Osteoblast (primary cell): ENCODE data around the gene NFIB. TPM values are rescaled to one million over a fixed set of nuclear protein-coding genes. Genes with fewer than 3 reads are reported as not detected.

ENCODE experiments used
- DNase-seq: peaks from one replicate; pipeline ENCODE4 v3.0.0; 2011; ENCODE audit warnings: low spot score, mixed read lengths; ENCODE audit not compliant: insufficient read length; ENCODE audit errors: missing footprints
- H2AFZ ChIP-seq: 2 replicates; pipeline ENCODE4 v1.6.0; 2011; ENCODE audit warnings: mild to moderate bottlenecking, low read length
- H3K27ac ChIP-seq: 2 replicates; pipeline ENCODE4 v1.5.1; 2011; ENCODE audit warnings: mild to moderate bottlenecking, low read depth, low read length, moderate library complexity
- H3K27me3 ChIP-seq: 2 replicates; pipeline ENCODE4 v1.6.0; 2012; ENCODE audit warnings: mild to moderate bottlenecking, control low read depth, inconsistent platforms, low read length, moderate library complexity; ENCODE audit not compliant: insufficient read depth
- H3K36me3 ChIP-seq: 2 replicates; pipeline ENCODE4 v1.5.1; 2011; ENCODE audit warnings: mild to moderate bottlenecking, low read length, control low read depth, moderate library complexity; ENCODE audit not compliant: insufficient read depth
- H3K4me1 ChIP-seq: 2 replicates; pipeline ENCODE4 v1.5.1; 2011; ENCODE audit warnings: mild to moderate bottlenecking, low read length, control low read depth, moderate library complexity; ENCODE audit not compliant: insufficient read depth
- H3K4me2 ChIP-seq: 2 replicates; pipeline ENCODE4 v1.6.0; 2011; ENCODE audit warnings: mild to moderate bottlenecking, low read length; ENCODE audit not compliant: insufficient read depth
- H3K4me3 ChIP-seq: fragments of 200-600 bp; sonication (generic); 3 replicates; pipeline ENCODE4 v1.5.1; 2012; ENCODE audit warnings: mild to moderate bottlenecking, low read length, inconsistent platforms; ENCODE audit not compliant: insufficient read depth
- H3K79me2 ChIP-seq: 2 replicates; pipeline ENCODE4 v1.6.0; 2012; ENCODE audit warnings: mild to moderate bottlenecking, low read length, control low read depth, inconsistent platforms; ENCODE audit not compliant: insufficient read depth
- H3K9me3 ChIP-seq: 2 replicates; pipeline ENCODE4 v1.5.1; 2011; ENCODE audit warnings: low read depth, low read length, control low read depth
- H4K20me1 ChIP-seq: 2 replicates; pipeline ENCODE4 v1.6.0; 2012; ENCODE audit warnings: mild to moderate bottlenecking, low read length, control low read depth; ENCODE audit not compliant: insufficient read depth
- total RNA-seq: library from RNA; depleted of rRNA; stranded (reverse); fragments of >200 nt; gene quantifications from 2 replicates; pipeline ENCODE4 v1.2.3, GENCODE V29; 2012
- TF ChIP-seq, protein P1 (sequence below): IDR thresholded peaks from 2 replicates; pipeline ENCODE4 v1.5.1; 2011; ENCODE audit warnings: mild to moderate bottlenecking, low read depth, low read length, moderate library complexity; ENCODE audit errors: extremely low read depth

Gene NFIB
- total RNA-seq, 1 donor = 21.0 TPM

DNA sequence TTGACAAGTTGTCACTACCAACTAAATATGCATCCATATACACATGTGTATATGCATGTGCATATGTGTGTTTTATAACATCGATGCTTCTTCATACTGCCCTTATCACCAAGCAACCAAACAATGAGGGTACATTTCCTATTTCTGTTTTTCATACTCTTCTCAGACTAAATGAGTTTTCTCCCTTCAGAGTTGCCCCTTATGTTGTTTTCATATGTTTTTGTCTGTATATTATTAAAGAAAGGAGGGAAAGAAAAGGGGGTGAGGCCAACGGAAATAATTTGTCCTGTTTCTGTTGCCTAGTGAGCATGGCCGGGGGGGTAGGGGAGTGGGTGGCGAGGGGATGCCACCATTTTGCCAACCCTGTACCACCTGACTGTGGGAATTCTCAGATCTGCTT, 28.8 kb upstream of the NFIB start:
- no peak for DNase-seq
- H3K79me2 ChIP-seq = no peaks in the 10 kb centered on the region
- TF ChIP-seq, protein P1, sequence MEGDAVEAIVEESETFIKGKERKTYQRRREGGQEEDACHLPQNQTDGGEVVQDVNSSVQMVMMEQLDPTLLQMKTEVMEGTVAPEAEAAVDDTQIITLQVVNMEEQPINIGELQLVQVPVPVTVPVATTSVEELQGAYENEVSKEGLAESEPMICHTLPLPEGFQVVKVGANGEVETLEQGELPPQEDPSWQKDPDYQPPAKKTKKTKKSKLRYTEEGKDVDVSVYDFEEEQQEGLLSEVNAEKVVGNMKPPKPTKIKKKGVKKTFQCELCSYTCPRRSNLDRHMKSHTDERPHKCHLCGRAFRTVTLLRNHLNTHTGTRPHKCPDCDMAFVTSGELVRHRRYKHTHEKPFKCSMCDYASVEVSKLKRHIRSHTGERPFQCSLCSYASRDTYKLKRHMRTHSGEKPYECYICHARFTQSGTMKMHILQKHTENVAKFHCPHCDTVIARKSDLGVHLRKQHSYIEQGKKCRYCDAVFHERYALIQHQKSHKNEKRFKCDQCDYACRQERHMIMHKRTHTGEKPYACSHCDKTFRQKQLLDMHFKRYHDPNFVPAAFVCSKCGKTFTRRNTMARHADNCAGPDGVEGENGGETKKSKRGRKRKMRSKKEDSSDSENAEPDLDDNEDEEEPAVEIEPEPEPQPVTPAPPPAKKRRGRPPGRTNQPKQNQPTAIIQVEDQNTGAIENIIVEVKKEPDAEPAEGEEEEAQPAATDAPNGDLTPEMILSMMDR = no peak
- H3K4me1 ChIP-seq = peaks cover under 1% of the 10 kb centered on the region
- no peak overlapping the region for H3K4me3 ChIP-seq
- H3K4me2 ChIP-seq = no peak overlapping the region
- no peak overlapping the region for H2AFZ ChIP-seq
- H3K27ac ChIP-seq = no peak overlapping the region
- no peaks in the 10 kb centered on the region for H3K36me3 ChIP-seq
- H3K27me3 ChIP-seq = peaks cover 95% of the 10 kb centered on the region
- no peaks in the 10 kb centered on the region for H4K20me1 ChIP-seq
- H3K9me3 ChIP-seq = no peaks in the 10 kb centered on the region

DNA sequence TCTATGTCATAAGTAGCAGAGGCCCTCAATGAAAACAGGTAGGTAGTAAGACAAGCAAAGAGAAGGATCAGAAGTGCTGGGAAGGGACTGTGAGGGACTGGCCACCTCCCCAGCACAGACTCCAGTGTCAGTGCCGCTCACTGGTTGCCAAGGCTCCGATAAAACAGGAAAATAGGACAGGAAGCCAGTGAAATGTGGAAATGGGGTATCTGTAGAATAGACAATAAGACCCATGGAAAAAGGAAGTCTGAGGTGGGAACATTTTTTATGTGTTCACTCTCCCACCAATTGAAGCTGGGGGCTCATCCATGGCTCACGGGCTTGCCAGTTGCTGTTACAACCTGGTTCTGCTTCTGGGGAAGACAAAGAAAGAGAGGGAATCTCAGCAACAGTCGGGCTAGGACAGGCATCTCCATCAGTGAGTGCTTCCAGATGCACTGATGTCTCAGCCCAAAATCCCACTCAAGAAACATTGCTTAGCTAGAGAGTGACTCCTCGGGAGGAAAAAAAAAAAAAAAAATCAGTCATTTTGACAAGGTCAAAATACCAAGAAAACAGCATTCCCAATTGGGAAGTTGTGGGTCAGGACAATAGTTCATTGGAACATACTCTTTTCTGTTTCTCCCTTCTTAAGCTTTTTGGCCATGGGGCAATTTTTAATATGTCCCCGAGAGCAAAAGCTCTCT, 27.6 kb upstream of the NFIB start:
- no peak overlapping the region for H3K27ac ChIP-seq

DNA sequence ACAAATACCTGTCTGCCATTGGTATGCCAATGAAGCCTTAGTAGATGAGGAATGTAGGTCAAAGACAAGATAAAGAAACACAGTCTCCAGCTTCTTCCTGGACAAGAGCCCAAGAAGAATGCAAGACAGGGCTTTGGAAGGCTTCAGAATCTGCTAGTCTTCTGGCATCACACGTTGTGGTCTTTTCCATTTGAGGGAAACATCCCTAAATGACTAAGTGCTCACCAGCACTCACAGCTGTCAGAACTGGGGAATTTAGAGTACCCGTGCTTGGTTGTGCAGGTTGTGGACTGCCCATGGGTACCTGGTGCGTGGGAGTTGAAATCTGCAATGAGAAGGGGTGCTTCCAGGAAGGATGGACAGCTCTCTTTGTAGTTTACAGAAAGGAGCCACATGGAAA, 27.1 kb upstream of the NFIB start:
- Histone ChIP-seq H3K36me3 (no peaks in the 10 kb centered on the region), H2AFZ (no peak overlapping the region), H3K9me3 (no peaks in the 10 kb centered on the region), H3K79me2 (no peaks in the 10 kb centered on the region), H3K4me3 (no peak overlapping the region), H3K4me1 (no peaks in the 10 kb centered on the region), H3K4me2 (no peak overlapping the region), H3K27ac (no peak overlapping the region), H3K27me3 (peaks cover 91% of the 10 kb centered on the region), H4K20me1 (no peaks in the 10 kb centered on the region)
- no peak for DNase-seq
- TF ChIP-seq, protein P1 = no peak

More for the DNA sequence above, 27.6 kb upstream of the NFIB start:
- H3K9me3 ChIP-seq = no peaks in the 10 kb centered on the region
- H3K36me3 ChIP-seq = no peaks in the 10 kb centered on the region
- H2AFZ ChIP-seq = no peak overlapping the region
- TF ChIP-seq, protein P1 = no peak
- no peaks in the 10 kb centered on the region for H3K79me2 ChIP-seq
- no peaks in the 10 kb centered on the region for H3K4me1 ChIP-seq
- peaks cover 91% of the 10 kb centered on the region for H3K27me3 ChIP-seq
- H4K20me1 ChIP-seq = no peaks in the 10 kb centered on the region
- no peak for DNase-seq
- H3K4me3 ChIP-seq = no peak overlapping the region
- no peak overlapping the region for H3K4me2 ChIP-seq

DNA sequence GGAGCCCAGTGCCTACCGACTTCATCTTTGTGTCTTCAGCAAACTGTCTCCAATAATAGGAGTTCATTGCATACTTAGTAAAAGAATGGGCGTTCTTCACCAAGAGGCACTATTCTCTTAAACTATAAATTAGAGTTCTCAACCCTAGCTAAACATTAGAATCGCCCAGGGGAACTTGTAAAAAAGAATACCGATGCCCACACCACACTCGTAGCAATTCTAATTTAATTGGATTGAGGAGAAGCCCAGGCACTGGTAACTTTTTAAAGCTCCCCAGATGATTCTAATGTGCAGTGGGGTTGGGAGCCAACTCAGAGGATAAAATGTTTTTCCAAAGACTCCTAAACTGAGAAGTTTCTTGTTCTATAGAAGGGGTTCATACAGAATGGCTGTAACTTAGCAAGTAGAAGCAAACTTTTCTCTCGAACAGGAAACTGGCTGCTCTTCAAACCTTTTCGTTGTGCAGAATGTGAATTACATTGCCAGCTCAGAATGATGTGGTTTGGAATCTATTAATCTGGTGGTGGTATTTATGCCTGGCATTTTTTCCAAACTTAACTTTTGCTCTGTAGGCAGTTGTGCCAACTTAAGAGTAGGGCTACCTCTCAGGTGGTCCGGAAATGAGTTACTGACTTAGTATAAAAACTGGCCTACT, 26.4 kb upstream of the NFIB start:
- TF ChIP-seq, protein P1 = no peak
- Histone ChIP-seq H3K4me2 (no peak overlapping the region), H3K9me3 (no peaks in the 10 kb centered on the region), H3K4me1 (no peaks in the 10 kb centered on the region), H3K79me2 (no peaks in the 10 kb centered on the region), H3K27me3 (peaks cover 86% of the 10 kb centered on the region), H3K27ac (no peak overlapping the region), H2AFZ (no peak overlapping the region), H4K20me1 (no peaks in the 10 kb centered on the region), H3K4me3 (no peak overlapping the region), H3K36me3 (no peaks in the 10 kb centered on the region)
- DNase-seq = no peak
